Kidney capillary endothelial cell (primary cell): ENCODE data around the gene KDM4D.
"Not testable (repeated sequence)": the region's sequence is repeated elsewhere in the genome, so short reads cannot be mapped to it uniquely, and the experiment has no call there.

Source experiments
- DNase-seq: peaks from one replicate; pipeline ENCODE4 v3.0.0-alpha.2; 2018; ENCODE audit warnings: low spot score

The KDM4D gene

GRCh38 chr11:95033051-95033450 is 59.5 kb downstream of the KDM4D start:
- DNase-seq: no peak

- DNase-seq: no peak
Observed at GRCh38 chr11:95035316-95035715, 61.8 kb downstream of the KDM4D start.

GRCh38 chr11:95037356-95038035 is 64.0 kb downstream of the KDM4D start:
- DNase-seq: not testable (repeated sequence)

GRCh38 chr11:95042239-95042638 is 68.7 kb downstream of the KDM4D start:
- DNase-seq: no peak

GRCh38 chr11:95042906-95043305 is 69.4 kb downstream of the KDM4D start:
- no peak for DNase-seq

- no peak for DNase-seq
Observed at GRCh38 chr11:95044010-95044409, 70.5 kb downstream of the KDM4D start.

GRCh38 chr11:95045812-95046211 is 72.3 kb downstream of the KDM4D start:
- no peak for DNase-seq
